Endodermal cell (in vitro differentiated cells): ENCODE data around the gene WDR90. TPM values are rescaled to one million over a fixed set of nuclear protein-coding genes. Genes with fewer than 3 reads are reported as not detected.

Experiments used
- DNase-seq: peaks from one replicate; pipeline ENCODE4 v3.0.0-alpha.2; 2017
- H3K27ac ChIP-seq: 2 replicates; pipeline ENCODE4 v1.5.1; 2013; ENCODE audit warnings: mild to moderate bottlenecking, low read depth, low read length, moderate library complexity
- H3K27me3 ChIP-seq: 2 replicates; pipeline ENCODE4 v1.6.1; 2013; ENCODE audit warnings: mild to moderate bottlenecking, low read length, moderate library complexity; ENCODE audit not compliant: insufficient read depth, control insufficient read depth, poor library complexity, severe bottlenecking
- H3K36me3 ChIP-seq: 2 replicates; pipeline ENCODE4 v1.7.0; 2013; ENCODE audit warnings: mild to moderate bottlenecking, low read length, moderate library complexity; ENCODE audit not compliant: control insufficient read depth, insufficient read depth
- H3K4me1 ChIP-seq: one replicate; pipeline ENCODE4 v1.7.0; 2013; ENCODE audit warnings: low read length; ENCODE audit not compliant: control insufficient read depth, insufficient read depth
- H3K4me3 ChIP-seq: 2 replicates; pipeline ENCODE4 v1.5.1; 2013; ENCODE audit warnings: mild to moderate bottlenecking, low read length, moderate library complexity
- H3K9ac ChIP-seq: 2 replicates; pipeline ENCODE4 v1.6.1; 2013; ENCODE audit warnings: mild to moderate bottlenecking, low read length, moderate library complexity; ENCODE audit not compliant: poor library complexity, severe bottlenecking; ENCODE audit errors: extremely low read depth
- H3K9me3 ChIP-seq: 2 replicates; pipeline ENCODE4 v1.6.1; 2013; ENCODE audit warnings: mild to moderate bottlenecking, low read length, moderate library complexity; ENCODE audit not compliant: control insufficient read depth
- H3K27ac Mint-ChIP-seq: 2 replicates; pipeline ENCODE4 v1.8.0; 2020; ENCODE audit warnings: mixed read lengths
- H3K27me3 Mint-ChIP-seq: 2 replicates; pipeline ENCODE4 v1.8.0; 2021; ENCODE audit warnings: mild to moderate bottlenecking, mixed read lengths; ENCODE audit not compliant: insufficient read depth
- H3K36me3 Mint-ChIP-seq: 2 replicates; pipeline ENCODE4 v1.8.0; 2020; ENCODE audit warnings: low read depth, mixed read lengths
- H3K4me1 Mint-ChIP-seq: 2 replicates; pipeline ENCODE4 v1.8.0; 2020; ENCODE audit warnings: mixed read lengths
- H3K4me3 Mint-ChIP-seq: 2 replicates; pipeline ENCODE4 v1.8.0; 2020; ENCODE audit warnings: mild to moderate bottlenecking, moderate library complexity, mixed read lengths
- H3K9me3 Mint-ChIP-seq: 2 replicates; pipeline ENCODE4 v1.8.0; 2020; ENCODE audit warnings: mild to moderate bottlenecking, mixed read lengths
- CTCF ChIP-seq: fragments of 200-600 bp; sonication (generic); conservative IDR thresholded peaks from 2 replicates; pipeline ENCODE4 v1.5.0; 2021; ENCODE audit warnings: antibody characterized with exemption, mild to moderate bottlenecking
- WGBS, 2 experiments: methylation state at CpG; one replicate each; pipeline versions ENCODE4 v1.1.5 to v1.1.7; 2013; ENCODE audit warnings: missing lambda C conversion rate in 2 of 2, mixed read lengths in 1 of 2; ENCODE audit not compliant: insufficient coverage in 1 of 2, insufficient read length in 1 of 2; 5-methylcytosine and 5-hydroxymethylcytosine counted together
- total RNA-seq, 2 donors: library from RNA; stranded (reverse); fragmentation: NEBNext Ultra II Directional in 1 of 2; extraction: Animal tissue kit (Norgen Biotek cat#: 25700) in 1 of 2; gene quantifications; 2 replicates in 1 of 2; 3 replicates in 1 of 2; pipeline ENCODE4 v1.2.1, GENCODE V29; 2021

The WDR90 gene
- total RNA-seq, 2 donors from 2014 or later, result 112 to 120 TPM

GRCh38 chr16:635573-636205, 13.5 kb upstream of the WDR90 start:
- H3K36me3 Mint-ChIP-seq, result no peaks in the 10 kb centered on the region
- Histone ChIP-seq H3K36me3 (no peaks in the 10 kb centered on the region), H3K4me1 (no peaks in the 10 kb centered on the region), H3K9me3 (no peaks in the 10 kb centered on the region), H3K27ac (no peak overlapping the region), H3K27me3 (no peaks in the 10 kb centered on the region), H3K4me3 (peak overlapping the region; percentile 84), H3K9ac (peak overlapping the region; percentile 28)
- TF ChIP-seq CTCF, result no peak
- no peaks in the 10 kb centered on the region for H3K9me3 Mint-ChIP-seq
- no peaks in the 10 kb centered on the region for H3K4me1 Mint-ChIP-seq
- no peak overlapping the region for H3K27ac Mint-ChIP-seq
- H3K27me3 Mint-ChIP-seq, result no peaks in the 10 kb centered on the region
- H3K4me3 Mint-ChIP-seq, result peak overlapping the region; percentile 82
- DNase-seq, result no peak
- WGBS, 2 experiments, result 11 to 16% methylated on average over 35 to 55 of the region's 55 CpGs

GRCh38 chr16:636206-637080, 12.7 kb upstream of the WDR90 start, which contains the start of gene METTL26:
TSS of gene METTL26 (minus strand) at chr16:636305. CDS start at chr16:636290, 15 bp downstream.
- H3K9me3 ChIP-seq, result no peaks in the 10 kb centered on the region
- WGBS, 2 experiments, result 0% methylated on average over 35 to 91 of the region's 91 CpGs
- no peaks in the 10 kb centered on the region for H3K36me3 ChIP-seq
- peak within 1 kb of the TSS; percentile 84 for H3K4me3 ChIP-seq
- DNase-seq, result peak; percentile 98
- TF ChIP-seq CTCF, result peak; percentile 12
- H3K27ac Mint-ChIP-seq, result peak within 1 kb of the TSS; percentile 96
- no peaks in the 10 kb centered on the region for H3K9me3 Mint-ChIP-seq
- no peaks in the 10 kb centered on the region for H3K4me1 ChIP-seq
- peak within 1 kb of the TSS; percentile 27 for H3K27ac ChIP-seq
- H3K4me1 Mint-ChIP-seq, result no peaks in the 10 kb centered on the region
- H3K27me3 Mint-ChIP-seq, result no peaks in the 10 kb centered on the region
- peak within 1 kb of the TSS; percentile 28 for H3K9ac ChIP-seq
- no peaks in the 10 kb centered on the region for H3K27me3 ChIP-seq
- H3K4me3 Mint-ChIP-seq, result peak within 1 kb of the TSS; percentile 82
- no peaks in the 10 kb centered on the region for H3K36me3 Mint-ChIP-seq

- no peaks in the 10 kb centered on the region for H3K36me3 ChIP-seq
- H3K9ac ChIP-seq, result no peak overlapping the region
- peak overlapping the region; percentile 27 for H3K27ac ChIP-seq
- WGBS, 2 experiments, result 29 to 53% methylated on average over 20 to 52 of the region's 53 CpGs
- no peaks in the 10 kb centered on the region for H3K36me3 Mint-ChIP-seq
- no peaks in the 10 kb centered on the region for H3K4me1 ChIP-seq
- H3K27me3 ChIP-seq, result no peaks in the 10 kb centered on the region
- peak overlapping the region; percentile 96 for H3K27ac Mint-ChIP-seq
- TF ChIP-seq CTCF, result no peak
- H3K4me3 ChIP-seq, result peak overlapping the region; percentile 84
- peak; percentile 97 for DNase-seq
- H3K27me3 Mint-ChIP-seq, result no peaks in the 10 kb centered on the region
- H3K9me3 Mint-ChIP-seq, result no peaks in the 10 kb centered on the region
- no peaks in the 10 kb centered on the region for H3K4me1 Mint-ChIP-seq
- peak overlapping the region; percentile 82 for H3K4me3 Mint-ChIP-seq
- no peaks in the 10 kb centered on the region for H3K9me3 ChIP-seq
Measured at GRCh38 chr16:637081-638018, 11.8 kb upstream of the WDR90 start.
